GM23338 (cell line): ENCODE results near the gene CDC14A. TPM values are rescaled to one million over a fixed set of nuclear protein-coding genes. Genes with fewer than 3 reads are reported as not detected.

Experiments used
- ATAC-seq: fragments of 200-7000 bp; cut with Tn5 transposase; 3 replicates; pipeline ENCODE4 v1.9.1; 2020
- DNase-seq: peaks from one replicate; pipeline ENCODE4 v3.0.0-alpha.2; 2015; ENCODE audit warnings: low spot score
- H2AFZ ChIP-seq: fragments of 200-600 bp; sonication (generic); 2 replicates; pipeline ENCODE4 v1.8.0; 2016; ENCODE audit warnings: antibody characterized with exemption, mild to moderate bottlenecking, moderate library complexity
- H3F3A ChIP-seq: fragments of 200-600 bp; sonication (generic); replicated peaks from 2 replicates; pipeline ENCODE4 v1.8.0; 2017; ENCODE audit warnings: antibody characterized with exemption, mixed run types, low read depth
- H3K27ac ChIP-seq: fragments of 200-600 bp; sonication (generic); 2 replicates; pipeline ENCODE4 v1.6.1; 2016; ENCODE audit warnings: low read depth
- H3K27me3 ChIP-seq: fragments of 200-600 bp; sonication (generic); 2 replicates; pipeline ENCODE4 v1.8.0; 2016; ENCODE audit warnings: mild to moderate bottlenecking, mixed run types, moderate library complexity; ENCODE audit not compliant: insufficient read depth
- H3K36me3 ChIP-seq: fragments of 200-600 bp; sonication (generic); 2 replicates; pipeline ENCODE4 v1.8.0; 2016; ENCODE audit warnings: mild to moderate bottlenecking; ENCODE audit not compliant: insufficient read depth
- H3K4me1 ChIP-seq: fragments of 200-600 bp; sonication (generic); 2 replicates; pipeline ENCODE4 v1.8.0; 2016; ENCODE audit warnings: mild to moderate bottlenecking, moderate library complexity; ENCODE audit not compliant: insufficient read depth
- H3K4me2 ChIP-seq: fragments of 200-600 bp; sonication (generic); 2 replicates; pipeline ENCODE4 v1.7.1; 2017; ENCODE audit warnings: mixed run types
- H3K4me3 ChIP-seq: fragments of 200-600 bp; sonication (generic); 2 replicates; pipeline ENCODE4 v1.6.1; 2016; ENCODE audit warnings: mixed run types
- H3K79me2 ChIP-seq: fragments of 200-600 bp; sonication (generic); replicated peaks from 2 replicates; pipeline ENCODE4 v1.8.0; 2017; ENCODE audit warnings: mild to moderate bottlenecking; ENCODE audit not compliant: insufficient read depth
- H3K9me2 ChIP-seq: fragments of 200-600 bp; sonication (generic); 2 replicates; pipeline ENCODE4 v1.8.0; 2017; ENCODE audit not compliant: insufficient read depth
- H4K20me1 ChIP-seq: fragments of 200-600 bp; sonication (generic); replicated peaks from 2 replicates; pipeline ENCODE4 v1.8.0; 2017; ENCODE audit warnings: mild to moderate bottlenecking; ENCODE audit not compliant: insufficient read depth
- H3K27ac Mint-ChIP-seq: 2 replicates; pipeline ENCODE4 v1.8.0; 2020; ENCODE audit warnings: inconsistent platforms, mild to moderate bottlenecking, moderate library complexity, mixed read lengths
- H3K27me3 Mint-ChIP-seq: 3 replicates; pipeline ENCODE4 v1.8.0; 2022; ENCODE audit warnings: low read depth, mild to moderate bottlenecking, moderate library complexity, mixed read lengths, inconsistent platforms; ENCODE audit not compliant: insufficient read depth, poor library complexity
- H3K36me3 Mint-ChIP-seq: 3 replicates; pipeline ENCODE4 v1.8.0; 2021; ENCODE audit warnings: low read depth, mild to moderate bottlenecking, inconsistent platforms, moderate library complexity, mixed read lengths
- H3K4me1 Mint-ChIP-seq: 3 replicates; pipeline ENCODE4 v1.8.0; 2020; ENCODE audit warnings: mild to moderate bottlenecking, inconsistent platforms, mixed read lengths
- H3K4me3 Mint-ChIP-seq: 3 replicates; pipeline ENCODE4 v1.8.0; 2021; ENCODE audit warnings: moderate library complexity, mild to moderate bottlenecking, inconsistent platforms, mixed read lengths
- H3K9me3 Mint-ChIP-seq: 3 replicates; pipeline ENCODE4 v1.8.0; 2020; ENCODE audit warnings: moderate library complexity, mild to moderate bottlenecking, inconsistent platforms, mixed read lengths
- CTCF ChIP-seq, 2 experiments: fragments of 200-600 bp in 1 of 2; sonication (generic) in 1 of 2; conservative IDR thresholded peaks; 2 replicates each; pipeline versions ENCODE4 v1.5.1 to v1.6.1; 2016 to 2017; ENCODE audit warnings: antibody characterized with exemption in 2 of 2, low read depth in 2 of 2, mild to moderate bottlenecking in 2 of 2, moderate library complexity in 1 of 2
- ETS1 ChIP-seq: IDR thresholded peaks from 2 replicates; pipeline ENCODE4 v1.6.1; 2016; ENCODE audit warnings: antibody characterized with exemption
- EZH2 ChIP-seq: fragments of 200-600 bp; sonication (generic); IDR thresholded peaks from one replicate; pipeline ENCODE4 v1.8.0; 2017; ENCODE audit warnings: antibody characterized with exemption, mild to moderate bottlenecking, low read depth; ENCODE audit not compliant: unreplicated experiment
- EZH2phosphoT487 ChIP-seq: fragments of 200-600 bp; sonication (generic); IDR thresholded peaks from one replicate; pipeline ENCODE4 v1.8.1; 2018; ENCODE audit warnings: antibody characterized with exemption; ENCODE audit not compliant: unreplicated experiment
- POLR2AphosphoS5 ChIP-seq: IDR thresholded peaks from 2 replicates; pipeline ENCODE4 v1.6.1; 2016; ENCODE audit warnings: antibody characterized with exemption, low read depth
- ZNF331 ChIP-seq: fragments of 250-450 bp; sonication (Bioruptor Pico); IDR thresholded peaks from 2 replicates; pipeline ENCODE4 v1.5.0; 2020; ENCODE audit warnings: low read depth, mild to moderate bottlenecking, moderate library complexity
- ZNF462 ChIP-seq: fragments of 250-450 bp; sonication (Bioruptor Pico); IDR thresholded peaks from 2 replicates; pipeline ENCODE4 v1.5.0; 2020; ENCODE audit warnings: mild to moderate bottlenecking, moderate library complexity
- polyA plus RNA-seq: library from polyadenylated mRNA; unstranded; fragments of >200 nt; fragmentation: Nextera tagmentation; extraction: Ambion mirVana; gene quantifications from 2 replicates; pipeline ENCODE4 v1.2.1, GENCODE V29; 2016
- total RNA-seq: library from RNA; depleted of rRNA; stranded (reverse); fragments of >200 nt; shearing (Covaris generic); gene quantifications from 2 replicates; pipeline ENCODE4 v1.2.3, GENCODE V29; 2014

The CDC14A gene
- total and polyA plus RNA-seq, 2 experiments from 2014 or later, result 11.1 to 20.8 TPM

- no peak for TF ChIP-seq ZNF462 (CRISPR knock-in tag)
- TF ChIP-seq POLR2AphosphoS5, result no peak
- no peak for TF ChIP-seq ZNF331 (CRISPR knock-in tag)
- TF ChIP-seq EZH2phosphoT487, result no peak
- TF ChIP-seq EZH2, result no peak
- TF ChIP-seq ETS1, result no peak
- no peak for TF ChIP-seq CTCF (conservative IDR thresholded peaks at IDR 0.05; ENCODE audit: low read depth in 2 of 2)
- no peaks in the 10 kb centered on the region for H3K36me3 Mint-ChIP-seq
- H3K27me3 ChIP-seq, result no peaks in the 10 kb centered on the region
- H3K36me3 ChIP-seq, result no peaks in the 10 kb centered on the region
- H3K79me2 ChIP-seq, result no peaks in the 10 kb centered on the region
- no peaks in the 10 kb centered on the region for H3F3A ChIP-seq
- no peak for DNase-seq
- H3K4me1 ChIP-seq, result no peaks in the 10 kb centered on the region
- no peak overlapping the region for H3K4me2 ChIP-seq
- no peaks in the 10 kb centered on the region for H3K9me3 Mint-ChIP-seq
- no peak for ATAC-seq
- no peak overlapping the region for H3K4me3 Mint-ChIP-seq
- H3K4me3 ChIP-seq, result no peak overlapping the region
- no peaks in the 10 kb centered on the region for H3K27me3 Mint-ChIP-seq
- no peaks in the 10 kb centered on the region for H3K4me1 Mint-ChIP-seq
- H3K27ac Mint-ChIP-seq, result no peak overlapping the region
- H2AFZ ChIP-seq, result no peak overlapping the region
- H4K20me1 ChIP-seq, result no peaks in the 10 kb centered on the region
- H3K9me2 ChIP-seq, result no peaks in the 10 kb centered on the region
- no peak overlapping the region for H3K27ac ChIP-seq
These were observed 97.2 kb downstream of the CDC14A start for GRCh38 chr1:100449477-100449876.
